ENCODE results near the gene ASIC4. TPM values are rescaled to one million over a fixed set of nuclear protein-coding genes. Genes with fewer than 3 reads are reported as not detected.

Gene ASIC4
- total RNA-seq, 1 experiment from 2014 or later, result 0.21 TPM

- H3K27ac ChIP-seq (ENCODE audit: low read length), result no peak overlapping the region
- CTCF ChIA-PET, result interaction anchor here (0.5 to 2.0 kb wide), 7 partner anchors 10 to 129 kb away, joined by 3 to 6 read pairs (median 5); partner anchors contain the start of gene OBSL1
Measured at GRCh38 chr2:219560893-219561178, 46.6 kb downstream of the ASIC4 start.

GRCh38 chr2:219561179-219562048 is 47.1 kb downstream of the ASIC4 start:
- Histone ChIP-seq H3K4me1 (ENCODE audit: control insufficient read depth, insufficient read depth, low read length) (peaks cover 7% of the 10 kb centered on the region), H3K27ac (ENCODE audit: low read length) (no peak overlapping the region), H3K9me3 (ENCODE audit: control insufficient read depth, insufficient read depth, low read depth, low read length) (no peaks in the 10 kb centered on the region), H3K36me3 (ENCODE audit: control insufficient read depth, insufficient read depth, low read length) (no peaks in the 10 kb centered on the region), H3K4me3 (ENCODE audit: low read depth in 2 of 2, low read length in 2 of 2) (no peak overlapping the region), H3K27me3 (ENCODE audit: control insufficient read depth, insufficient read depth, low read length) (no peaks in the 10 kb centered on the region)
- ChIA-PET POLR2A (no interaction called here), CTCF (interaction anchor here (1.0 to 2.0 kb wide), 2 partner anchors 9 to 128 kb away, joined by 3 to 6 read pairs; partner anchors contain the start of gene OBSL1)
- no TSS peak for BruUV-seq (replicated peaks)
- in situ Hi-C loops (cut with HindIII; ENCODE audit: low pct_unique_long_range_greater_than_20kb, low sequenced_read_pairs), result no loop called here
- DNase-seq (ENCODE audit: low read depth, low spot score) (no peak), ATAC-seq (peak; percentile 38; the same call in 1 of the 2 replicates)
- intact Hi-C loops (cut with micrococcal nuclease; ENCODE audit: unreplicated experiment), result no loop called here
- TF ChIP-seq SIN3A (IDR thresholded peaks at IDR 0.05; ENCODE audit: borderline replicate concordance, insufficient read depth, low read depth, low read length) (no peak), TCF7L2 (IDR thresholded peaks at IDR 0.05; ENCODE audit: low read depth, low read length) (no peak), POLR2AphosphoS5 (IDR thresholded peaks at IDR 0.05; ENCODE audit: low read depth, low read length) (no peak), CTCF (IDR thresholded peaks at IDR 0.05) (no peak)

More at GRCh38 chr2:219560893-219561178, 46.6 kb downstream of the ASIC4 start:
- in situ Hi-C loops (cut with HindIII; ENCODE audit: low pct_unique_long_range_greater_than_20kb, low sequenced_read_pairs) (no loop called here), intact Hi-C loops (cut with micrococcal nuclease; ENCODE audit: unreplicated experiment) (no loop called here)
- H3K4me3 ChIP-seq (ENCODE audit: low read depth in 2 of 2, low read length in 2 of 2), result no peak overlapping the region
- no peaks in the 10 kb centered on the region for H3K27me3 ChIP-seq (ENCODE audit: control insufficient read depth, insufficient read depth, low read length)
- BruUV-seq (replicated peaks), result no TSS peak
- POLR2A ChIA-PET, result interaction anchor here (0.5 kb wide), 1 partner anchor 93 kb away, joined by 4 read pairs; no protein-coding TSS in a partner anchor
- H3K4me1 ChIP-seq (ENCODE audit: control insufficient read depth, insufficient read depth, low read length), result peaks cover 7% of the 10 kb centered on the region
- TF ChIP-seq SIN3A (IDR thresholded peaks at IDR 0.05; ENCODE audit: borderline replicate concordance, insufficient read depth, low read depth, low read length) (no peak), REST (IDR thresholded peaks at IDR 0.05; ENCODE audit: insufficient read depth in 1 of 2, low read depth in 2 of 2, low read length in 1 of 2) (no peak), CTCF (IDR thresholded peaks at IDR 0.05) (no peak), TCF7L2 (IDR thresholded peaks at IDR 0.05; ENCODE audit: low read depth, low read length) (no peak), POLR2AphosphoS5 (IDR thresholded peaks at IDR 0.05; ENCODE audit: low read depth, low read length) (no peak)
- DNase-seq (ENCODE audit: low read depth, low spot score), result no peak
- H3K36me3 ChIP-seq (ENCODE audit: control insufficient read depth, insufficient read depth, low read length), result no peaks in the 10 kb centered on the region
- H3K9me3 ChIP-seq (ENCODE audit: control insufficient read depth, insufficient read depth, low read depth, low read length), result no peaks in the 10 kb centered on the region
- ATAC-seq, result peak; percentile 36; the same call in 1 of the 2 replicates
